Fibroblast of skin of right biceps (primary cell): ENCODE results near the gene LEUTX.

Experiments used
- DNase-seq: peaks from one replicate; pipeline ENCODE4 v3.0.0-alpha.2; 2013

The LEUTX gene

GRCh38 chr19:39825093-39825463 lies 46.4 kb downstream of the LEUTX start:
- no peak for DNase-seq

- no peak for DNase-seq
Observed at GRCh38 chr19:39825531-39826076, 47.0 kb downstream of the LEUTX start.

- no peak for DNase-seq
Observed at GRCh38 chr19:39826311-39826945, 47.8 kb downstream of the LEUTX start.

GRCh38 chr19:39827216-39827615 lies 48.6 kb downstream of the LEUTX start:
- no peak for DNase-seq

- no peak for DNase-seq
Observed at GRCh38 chr19:39828015-39828653, 49.5 kb downstream of the LEUTX start.

GRCh38 chr19:39828654-39829032 lies 50.0 kb downstream of the LEUTX start:
- DNase-seq: no peak

GRCh38 chr19:39829702-39830275 lies 51.1 kb downstream of the LEUTX start:
- no peak for DNase-seq

GRCh38 chr19:39830406-39830805 lies 51.8 kb downstream of the LEUTX start:
- DNase-seq: no peak

GRCh38 chr19:39830847-39831246 lies 52.2 kb downstream of the LEUTX start:
- DNase-seq: no peak

- no peak for DNase-seq
Observed at GRCh38 chr19:39831679-39832078, 53.0 kb downstream of the LEUTX start.

- no peak for DNase-seq
Observed at GRCh38 chr19:39832341-39833083, 53.9 kb downstream of the LEUTX start.

- no peak for DNase-seq
Observed at GRCh38 chr19:39833160-39833463, 54.5 kb downstream of the LEUTX start.

GRCh38 chr19:39833464-39834286 lies 55.0 kb downstream of the LEUTX start, which contains the start of gene DYRK1B:
DYRK1B (minus strand) TSS chr19:39834162; CDS start chr19:39831867, 2,295 bp downstream.
- DNase-seq: peak; percentile 96

- no peak for DNase-seq
Observed at GRCh38 chr19:39834287-39834841, 55.7 kb downstream of the LEUTX start.
